Measurements from ENCODE around the gene DNAJA3. TPM values are rescaled to one million over a fixed set of nuclear protein-coding genes. Genes with fewer than 3 reads are reported as not detected.

DNAJA3 gene
- total and polyA plus RNA-seq, 2 donors (not counting 3 experiments of a cell fraction or from before 2014, with no cell fraction given) = 33.4 to 45.4 TPM

GRCh38 chr16:4378161-4378666 lies 47.5 kb upstream of the DNAJA3 start:
- Histone ChIP-seq H2AFZ (ENCODE audit: low read depth, low read length) (no peak overlapping the region), H3K27ac (ENCODE audit: insufficient read depth, low read depth, low read length) (no peak overlapping the region), H3K9me3 (replicated peaks; ENCODE audit: control insufficient read depth, insufficient read depth, low read length) (no peaks in the 10 kb centered on the region), H3K4me1 (ENCODE audit: control insufficient read depth, extremely low read depth, insufficient read depth, low read length) (peaks cover 2% of the 10 kb centered on the region), H3K36me3 (ENCODE audit: control insufficient read depth in 2 of 2, extremely low read depth in 1 of 2, insufficient read depth in 2 of 2, low read length in 2 of 2) (no peaks in the 10 kb centered on the region), H3K9ac (replicated peaks; ENCODE audit: extremely low read depth, insufficient read depth, low read length) (no peak overlapping the region), H3K79me2 (ENCODE audit: control insufficient read depth, insufficient read depth, low read length) (no peaks in the 10 kb centered on the region), H3K4me2 (ENCODE audit: insufficient read depth, low read length) (no peak overlapping the region), H3K27me3 (ENCODE audit: control insufficient read depth in 2 of 2, insufficient read depth in 2 of 2, low read length in 2 of 2) (no peaks in the 10 kb centered on the region), H3K9me1 (replicated peaks; ENCODE audit: control insufficient read depth, extremely low read depth, insufficient read depth, low read length) (no peaks in the 10 kb centered on the region), H3K4me3 (replicated peaks in 1 of 3; ENCODE audit: insufficient read depth in 1 of 3, low read depth in 1 of 3, low read length in 3 of 3) (no peak overlapping the region), H4K20me1 (replicated peaks; ENCODE audit: control insufficient read depth, extremely low read depth, insufficient read depth, low read length) (no peaks in the 10 kb centered on the region)
- no peak for DNase-seq (ENCODE audit: low read depth, low spot score)
- dilution Hi-C loops (cut with MboI; ENCODE audit: extremely low pct_ligation_motif_present, low sequenced_read_pairs) (no loop called here), intact Hi-C loops (cut with micrococcal nuclease) (no loop called here)
- POLR2A ChIA-PET = interaction anchor here (0.6 kb wide), 1 partner anchor 1422 kb away, joined by 3 read pairs; no protein-coding TSS in a partner anchor
- CTCF ChIA-PET = interaction anchor here (1.0 to 2.6 kb wide), 7 partner anchors 9 to 88 kb away, joined by 3 to 17 read pairs (median 4); partner anchors contain the start of gene PAM16
- FAIRE-seq = no peak
- no TSS peak for BruUV-seq (replicated peaks)
- TF ChIP-seq CTCF (IDR thresholded peaks at IDR 0.05; ENCODE audit: extremely low read depth in 1 of 2, insufficient read depth in 1 of 2, low read depth in 1 of 2, low read length in 2 of 2) (no peak), MAX (IDR thresholded peaks at IDR 0.05; ENCODE audit: insufficient read depth, insufficient read length) (no peak), POLR2AphosphoS5 (IDR thresholded peaks at IDR 0.05; ENCODE audit: insufficient read depth, low read depth, low read length) (no peak), EZH2 (IDR thresholded peaks at IDR 0.05; ENCODE audit: borderline replicate concordance, low read depth, low read length, severe bottlenecking) (no peak), MYC (IDR thresholded peaks at IDR 0.05; ENCODE audit: low read depth, low read length) (no peak), JUN (IDR thresholded peaks at IDR 0.05; ENCODE audit: borderline replicate concordance, insufficient read depth, insufficient read length, low read depth) (no peak), POLR2A (IDR thresholded peaks at IDR 0.05; ENCODE audit: low read depth, low read length) (no peak)

Data from endothelial cell of umbilical vein (primary cell).